HG02870 (cell line): ENCODE results near the gene TACC2.

Experiments used
- ATAC-seq: cut with Tn5 transposase; IDR thresholded peaks from one replicate; pipeline ENCODE4 v1.9.1; 2021; ENCODE audit warnings: mild to moderate bottlenecking, moderate library complexity; ENCODE audit not compliant: unreplicated experiment

TACC2 gene

GRCh38 chr10:122162671-122163173 is 173.8 kb downstream of the TACC2 start:
- ATAC-seq: no peak

- ATAC-seq: no peak
These were observed 174.4 kb downstream of the TACC2 start for GRCh38 chr10:122163174-122164022.

GRCh38 chr10:122164023-122164601 is 175.1 kb downstream of the TACC2 start:
- ATAC-seq: no peak

GRCh38 chr10:122164815-122165483 is 176.0 kb downstream of the TACC2 start:
- ATAC-seq: no peak

GRCh38 chr10:122165484-122166276 is 176.7 kb downstream of the TACC2 start:
- ATAC-seq: no peak

GRCh38 chr10:122168101-122168500 is 179.1 kb downstream of the TACC2 start:
- ATAC-seq: no peak

GRCh38 chr10:122168598-122169394 is 179.8 kb downstream of the TACC2 start:
- ATAC-seq: no peak

GRCh38 chr10:122170802-122171201 is 181.8 kb downstream of the TACC2 start:
- ATAC-seq: no peak

GRCh38 chr10:122171302-122172075 is 182.5 kb downstream of the TACC2 start:
- no peak for ATAC-seq

- ATAC-seq: no peak
These were observed 183.5 kb downstream of the TACC2 start for GRCh38 chr10:122172361-122173008.

- no peak for ATAC-seq
These were observed 184.4 kb downstream of the TACC2 start for GRCh38 chr10:122173337-122173736.

GRCh38 chr10:122173766-122174435 is 184.9 kb downstream of the TACC2 start:
- no peak for ATAC-seq

- no peak for ATAC-seq
These were observed 187.6 kb downstream of the TACC2 start for GRCh38 chr10:122176232-122177213.

- ATAC-seq: no peak
These were observed 189.7 kb downstream of the TACC2 start for GRCh38 chr10:122178655-122179054.

GRCh38 chr10:122181041-122181732 is 192.2 kb downstream of the TACC2 start:
- no peak for ATAC-seq

GRCh38 chr10:122181876-122182275 is 192.9 kb downstream of the TACC2 start:
- no peak for ATAC-seq
